HCT116 (cell line): ENCODE data around the gene CERKL.

Source experiments
- CTCF ChIP-seq, 3 experiments: fragments of 200-600 bp in 1 of 3; sonication (generic) in 1 of 3; IDR thresholded peaks in 2 of 3; conservative IDR thresholded peaks in 1 of 3; 2 replicates each; pipeline ENCODE4 v1.5.1; 2012 to 2017; ENCODE audit warnings: low read depth in 2 of 3, low read length in 2 of 3, antibody characterized with exemption in 1 of 3, borderline replicate concordance in 1 of 3, control low read depth in 1 of 3, mild to moderate bottlenecking in 1 of 3, mixed read lengths in 1 of 3, mixed run types in 1 of 3, moderate library complexity in 1 of 3; ENCODE audit not compliant: insufficient read depth in 1 of 3
- FOSL1 ChIP-seq: IDR thresholded peaks from 2 replicates; pipeline ENCODE4 v1.6.1; 2012; ENCODE audit warnings: low read depth
- POLR2A ChIP-seq: IDR thresholded peaks from 2 replicates; pipeline ENCODE4 v1.7.0; 2011; ENCODE audit warnings: borderline replicate concordance; ENCODE audit not compliant: insufficient read depth, insufficient read length; ENCODE audit errors: extremely low read depth
- POLR2AphosphoS5 ChIP-seq: IDR thresholded peaks from 2 replicates; pipeline ENCODE4 v1.6.1; 2011; ENCODE audit warnings: mild to moderate bottlenecking, low read depth, low read length, moderate library complexity
- TCF7L2 ChIP-seq: IDR thresholded peaks from 2 replicates; pipeline ENCODE4 v1.7.0; 2011; ENCODE audit warnings: borderline replicate concordance, inconsistent platforms; ENCODE audit not compliant: insufficient read depth, insufficient read length; ENCODE audit errors: extremely low read depth
- YY1 ChIP-seq: IDR thresholded peaks from 2 replicates; pipeline ENCODE4 v1.6.1; 2011; ENCODE audit warnings: low read length, low read depth, moderate library complexity, mild to moderate bottlenecking; ENCODE audit not compliant: insufficient replicate concordance; ENCODE audit errors: extremely low read depth
- ZBTB33 ChIP-seq: IDR thresholded peaks from 2 replicates; pipeline ENCODE4 v1.6.1; 2011; ENCODE audit warnings: mild to moderate bottlenecking, low read length, moderate library complexity; ENCODE audit not compliant: insufficient replicate concordance; ENCODE audit errors: extremely low read depth

GRCh38 chr2:181655519-181655918 is 1.4 kb downstream of the CERKL start:
- TF ChIP-seq CTCF (IDR thresholded peaks at IDR 0.05 in 2 of 3, conservative IDR thresholded peaks at IDR 0.05 in 1 of 3; ENCODE audit: borderline replicate concordance in 1 of 3, insufficient read depth in 1 of 3, low read depth in 2 of 3, low read length in 2 of 3) (no peak), YY1 (no peak), POLR2A (no peak), POLR2AphosphoS5 (no peak), FOSL1 (no peak), ZBTB33 (no peak), TCF7L2 (no peak)
